Measurements from ENCODE around the gene DLEC1. TPM values are rescaled to one million over a fixed set of nuclear protein-coding genes. Genes with fewer than 3 reads are reported as not detected.

DLEC1 gene
- total and polyA plus RNA-seq, 9 of the 15 experiments (the other 6 are each of a cell fraction or from before 2014, with no cell fraction given): 0.07 to 0.08 TPM; not detected in 7

DNA sequence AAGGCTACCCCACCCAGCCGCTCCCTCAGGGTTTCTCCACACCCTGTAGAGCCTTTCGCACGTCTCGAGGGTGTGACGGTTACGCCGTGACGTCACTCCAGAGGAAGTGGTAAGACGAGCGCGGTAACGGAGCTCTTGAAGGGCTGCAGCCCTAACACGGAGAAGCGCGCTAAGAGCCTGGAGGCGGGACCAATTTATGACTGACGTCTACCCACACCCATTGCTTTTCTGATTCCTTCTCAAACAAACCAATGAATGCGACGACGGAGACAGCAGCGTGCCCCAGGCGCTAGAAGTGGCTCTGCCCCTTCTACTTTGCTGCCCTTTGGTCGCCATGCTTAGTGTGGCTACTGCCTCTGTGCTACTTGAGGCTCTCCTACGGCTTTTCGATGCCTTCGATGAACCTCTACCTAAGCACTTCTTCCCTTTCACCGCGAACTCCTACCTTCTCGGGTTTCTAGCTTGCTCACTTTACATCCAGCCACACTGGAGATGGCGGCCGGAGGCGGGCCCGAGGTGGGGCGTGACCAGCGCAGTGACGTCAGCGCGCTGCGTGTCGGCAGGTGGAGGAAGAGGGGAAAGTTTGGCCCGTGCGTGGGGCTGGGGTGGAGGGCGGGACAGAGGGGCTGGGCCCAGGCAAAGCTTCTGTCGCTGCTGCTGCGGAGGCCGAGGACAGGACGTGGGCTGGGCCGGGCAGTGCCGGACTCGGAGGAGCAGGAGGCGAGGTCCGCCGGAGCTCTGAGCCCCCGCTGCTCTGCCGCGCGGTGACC is 126.1 kb downstream of the DLEC1 start, which contains the start of gene OXSR1 (continued):
- TF ChIP-seq JUNB (CRISPR knock-in tag; conservative IDR thresholded peaks at IDR 0.05): peak; percentile 66
- no peak for TF ChIP-seq ZNF785 (CRISPR knock-in tag; IDR thresholded peaks at IDR 0.05)
- TF ChIP-seq ZNF134 (CRISPR knock-in tag; conservative IDR thresholded peaks at IDR 0.05): peak; percentile 79
- TF ChIP-seq JUN (IDR thresholded peaks at IDR 0.05; ENCODE audit: borderline replicate concordance, low read depth, low read length): peak; percentile 49; the same call in 1 of the 2 replicates
- 0 out of 2 replicates have a peak, but pooled peaks have one; percentile 86 for TF ChIP-seq JUN (CRISPR knock-in tag; IDR thresholded peaks at IDR 0.05; ENCODE audit: borderline replicate concordance)
- peak; percentile 57; the same call in 1 of the 2 replicates for TF ChIP-seq CEBPZ (IDR thresholded peaks at IDR 0.05; ENCODE audit: borderline replicate concordance, low read depth, low read length)
- TF ChIP-seq SMAD4 (CRISPR knock-in tag; conservative IDR thresholded peaks at IDR 0.05): no peak; the same call in none of the 2 replicates
- no peak; the same call in 1 of the 2 replicates for TF ChIP-seq ZC3H11A (IDR thresholded peaks at IDR 0.05; ENCODE audit: low read depth, low read length)
- TF ChIP-seq, protein P1, sequence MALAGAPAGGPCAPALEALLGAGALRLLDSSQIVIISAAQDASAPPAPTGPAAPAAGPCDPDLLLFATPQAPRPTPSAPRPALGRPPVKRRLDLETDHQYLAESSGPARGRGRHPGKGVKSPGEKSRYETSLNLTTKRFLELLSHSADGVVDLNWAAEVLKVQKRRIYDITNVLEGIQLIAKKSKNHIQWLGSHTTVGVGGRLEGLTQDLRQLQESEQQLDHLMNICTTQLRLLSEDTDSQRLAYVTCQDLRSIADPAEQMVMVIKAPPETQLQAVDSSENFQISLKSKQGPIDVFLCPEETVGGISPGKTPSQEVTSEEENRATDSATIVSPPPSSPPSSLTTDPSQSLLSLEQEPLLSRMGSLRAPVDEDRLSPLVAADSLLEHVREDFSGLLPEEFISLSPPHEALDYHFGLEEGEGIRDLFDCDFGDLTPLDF (CRISPR knock-in tag; IDR thresholded peaks at IDR 0.05): peak; percentile 72; the same call in 1 of the 2 replicates
- TF ChIP-seq MAFF (IDR thresholded peaks at IDR 0.05; ENCODE audit: low read length): no peak
- TF ChIP-seq ZNF609 (CRISPR knock-in tag; IDR thresholded peaks at IDR 0.05; ENCODE audit: borderline replicate concordance): no peak
- TF ChIP-seq RHOXF2B (CRISPR knock-in tag; conservative IDR thresholded peaks at IDR 0.05): 0 out of 2 replicates have a peak, but pooled peaks have one; percentile 65
- TF ChIP-seq, protein P2, sequence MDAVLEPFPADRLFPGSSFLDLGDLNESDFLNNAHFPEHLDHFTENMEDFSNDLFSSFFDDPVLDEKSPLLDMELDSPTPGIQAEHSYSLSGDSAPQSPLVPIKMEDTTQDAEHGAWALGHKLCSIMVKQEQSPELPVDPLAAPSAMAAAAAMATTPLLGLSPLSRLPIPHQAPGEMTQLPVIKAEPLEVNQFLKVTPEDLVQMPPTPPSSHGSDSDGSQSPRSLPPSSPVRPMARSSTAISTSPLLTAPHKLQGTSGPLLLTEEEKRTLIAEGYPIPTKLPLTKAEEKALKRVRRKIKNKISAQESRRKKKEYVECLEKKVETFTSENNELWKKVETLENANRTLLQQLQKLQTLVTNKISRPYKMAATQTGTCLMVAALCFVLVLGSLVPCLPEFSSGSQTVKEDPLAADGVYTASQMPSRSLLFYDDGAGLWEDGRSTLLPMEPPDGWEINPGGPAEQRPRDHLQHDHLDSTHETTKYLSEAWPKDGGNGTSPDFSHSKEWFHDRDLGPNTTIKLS (IDR thresholded peaks at IDR 0.05; ENCODE audit: borderline replicate concordance, low read depth): peak; percentile 64; the same call in 1 of the 2 replicates
- TF ChIP-seq RAD51 (IDR thresholded peaks at IDR 0.05; ENCODE audit: borderline replicate concordance, low read depth): 0 out of 2 replicates have a peak, but pooled peaks have one; percentile 57
- TF ChIP-seq CHD1 (IDR thresholded peaks at IDR 0.05; ENCODE audit: low read length): no peak
